Renal cortical epithelial cell (primary cell): ENCODE measurements around the gene RAB3D. TPM values are rescaled to one million over a fixed set of nuclear protein-coding genes. Genes with fewer than 3 reads are reported as not detected.
"Not testable (repeated sequence)": the region's sequence is repeated elsewhere in the genome, so short reads cannot be mapped to it uniquely, and the experiment has no call there.

Experiments used
- DNase-seq: peaks from one replicate; pipeline ENCODE4 v3.0.0-alpha.2; 2011; ENCODE audit warnings: low read depth
- total RNA-seq: library from RNA; depleted of rRNA; stranded (reverse); fragments of >200 nt; gene quantifications from 2 replicates; pipeline ENCODE4 v1.2.3, GENCODE V29; 2014

The RAB3D gene, protein sequence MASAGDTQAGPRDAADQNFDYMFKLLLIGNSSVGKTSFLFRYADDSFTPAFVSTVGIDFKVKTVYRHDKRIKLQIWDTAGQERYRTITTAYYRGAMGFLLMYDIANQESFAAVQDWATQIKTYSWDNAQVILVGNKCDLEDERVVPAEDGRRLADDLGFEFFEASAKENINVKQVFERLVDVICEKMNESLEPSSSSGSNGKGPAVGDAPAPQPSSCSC
- 23.4 and 49.7 TPM in 2 replicates for total RNA-seq

DNA sequence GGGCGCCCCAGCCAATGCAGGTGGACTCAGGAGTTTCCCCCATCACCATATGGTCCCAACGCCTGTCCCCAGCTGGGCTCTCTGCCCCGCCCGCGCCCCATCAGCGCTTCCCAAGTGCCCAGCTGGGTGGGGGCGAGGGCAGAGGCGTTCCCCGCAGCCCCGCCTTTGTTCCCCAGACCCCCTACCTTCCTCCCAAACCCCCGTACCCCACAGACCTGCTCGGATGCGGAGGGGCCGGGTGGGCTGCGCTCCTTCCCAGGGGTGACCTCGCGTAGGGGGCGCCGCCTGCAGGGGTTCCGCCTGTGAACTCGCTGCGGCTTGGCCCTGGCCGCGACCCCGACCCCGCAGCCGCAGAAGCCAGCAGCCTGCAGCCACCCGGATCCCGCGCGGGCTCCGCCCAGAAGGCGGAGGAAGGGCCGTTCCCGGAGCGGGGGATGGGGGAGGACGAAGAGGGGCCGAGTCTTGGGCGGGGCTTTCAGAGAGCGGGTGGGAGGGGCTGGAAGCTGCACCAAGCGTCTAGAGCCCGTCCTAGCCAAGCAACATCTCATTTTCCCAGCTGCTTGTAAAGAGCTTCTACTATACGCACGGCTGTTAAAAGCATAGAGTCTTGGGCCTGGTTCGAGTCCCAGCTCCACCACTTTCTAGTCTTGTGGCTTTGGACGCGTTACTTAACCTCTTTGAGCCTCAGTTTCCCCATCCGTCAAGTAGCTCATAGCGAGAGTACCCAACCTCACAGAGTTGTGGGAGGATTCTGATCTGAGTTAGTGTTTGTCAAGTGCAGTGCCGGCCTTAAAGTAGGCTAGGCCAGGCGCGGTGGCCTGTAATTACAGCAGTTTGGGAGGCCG lies at the start of gene RAB3D:
Gene RAB3D (minus strand): TSS at position 404 of the 845 bp plus-strand sequence. CDS start 2,258 bp downstream, outside the sequence.
- DNase-seq = peak; percentile 80

DNA sequence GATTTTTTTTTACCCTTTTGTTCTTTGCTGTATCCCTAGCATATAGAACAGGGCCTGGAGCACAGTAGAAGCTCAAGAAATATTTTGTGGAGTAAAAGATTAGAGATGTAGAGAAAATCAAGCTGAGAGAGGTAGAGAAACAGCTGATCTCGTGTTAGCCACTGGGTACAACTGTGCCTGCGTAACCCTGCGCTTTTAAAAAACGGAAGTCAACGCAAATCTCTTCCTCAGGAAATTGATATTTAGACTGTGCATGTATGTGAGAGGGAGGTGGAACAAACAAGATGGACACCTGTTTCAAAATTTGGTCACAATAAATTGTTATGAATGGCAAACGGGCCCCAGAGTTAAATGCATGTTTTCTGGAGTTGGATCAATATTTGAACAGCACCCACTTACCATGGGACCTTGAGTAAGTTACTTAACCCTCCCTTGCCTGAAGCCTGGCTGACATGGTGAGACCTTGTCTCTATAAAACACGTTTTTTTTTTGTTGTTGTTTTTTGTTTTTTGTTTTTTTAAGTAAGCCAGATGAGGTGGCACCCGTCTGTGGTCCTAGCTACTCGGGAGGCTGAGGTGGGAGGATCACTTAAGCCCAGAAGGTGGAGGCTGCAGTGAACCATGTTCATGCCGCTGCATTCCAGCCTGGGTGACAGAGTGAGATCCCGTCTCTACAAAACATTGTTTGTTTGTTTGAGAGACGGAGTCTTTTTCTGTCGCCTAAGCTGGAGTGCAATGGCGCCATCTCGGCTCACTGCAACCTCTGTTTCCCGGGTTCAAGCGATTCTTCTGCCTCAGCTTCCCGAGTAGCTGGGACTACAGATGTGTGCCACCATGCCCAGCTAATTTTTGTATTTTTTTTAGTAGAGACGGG lies 47.9 kb upstream of the RAB3D start:
- no peak for DNase-seq

DNA sequence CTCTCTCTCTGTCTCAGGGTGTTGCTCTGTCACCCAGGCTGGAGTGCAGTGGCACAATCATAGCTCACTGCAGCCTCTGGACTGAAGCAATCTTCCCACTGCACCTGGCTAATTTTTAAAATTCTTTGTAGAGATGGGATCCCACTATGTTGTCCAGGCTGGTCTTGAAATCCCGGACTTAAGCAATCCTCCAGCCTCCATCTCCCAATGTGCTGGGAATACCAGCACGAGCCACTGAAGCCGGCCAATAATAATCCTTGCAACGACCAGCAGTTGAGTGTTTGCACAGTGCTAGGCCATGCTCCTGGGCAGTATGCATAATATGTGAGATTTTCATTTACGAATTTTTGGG lies 45.3 kb upstream of the RAB3D start:
- no peak for DNase-seq

DNA sequence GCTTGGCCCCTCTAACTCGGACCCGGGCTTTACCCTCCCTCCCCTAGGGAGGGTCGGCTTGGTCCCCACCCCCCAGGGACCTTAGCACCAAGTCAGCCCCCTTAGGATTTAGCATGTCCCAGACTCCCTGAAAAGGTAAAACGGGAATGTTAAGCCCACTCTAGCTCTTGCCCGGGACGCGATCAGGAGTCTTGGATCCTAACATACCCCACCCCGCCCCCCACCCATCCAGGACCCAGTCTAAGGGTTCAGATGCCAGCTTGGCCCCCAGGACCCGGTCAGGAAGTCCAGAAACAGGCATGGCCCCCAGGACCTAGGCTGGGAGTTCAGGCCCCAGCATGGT lies 44.2 kb upstream of the RAB3D start:
- no peak for DNase-seq

DNA sequence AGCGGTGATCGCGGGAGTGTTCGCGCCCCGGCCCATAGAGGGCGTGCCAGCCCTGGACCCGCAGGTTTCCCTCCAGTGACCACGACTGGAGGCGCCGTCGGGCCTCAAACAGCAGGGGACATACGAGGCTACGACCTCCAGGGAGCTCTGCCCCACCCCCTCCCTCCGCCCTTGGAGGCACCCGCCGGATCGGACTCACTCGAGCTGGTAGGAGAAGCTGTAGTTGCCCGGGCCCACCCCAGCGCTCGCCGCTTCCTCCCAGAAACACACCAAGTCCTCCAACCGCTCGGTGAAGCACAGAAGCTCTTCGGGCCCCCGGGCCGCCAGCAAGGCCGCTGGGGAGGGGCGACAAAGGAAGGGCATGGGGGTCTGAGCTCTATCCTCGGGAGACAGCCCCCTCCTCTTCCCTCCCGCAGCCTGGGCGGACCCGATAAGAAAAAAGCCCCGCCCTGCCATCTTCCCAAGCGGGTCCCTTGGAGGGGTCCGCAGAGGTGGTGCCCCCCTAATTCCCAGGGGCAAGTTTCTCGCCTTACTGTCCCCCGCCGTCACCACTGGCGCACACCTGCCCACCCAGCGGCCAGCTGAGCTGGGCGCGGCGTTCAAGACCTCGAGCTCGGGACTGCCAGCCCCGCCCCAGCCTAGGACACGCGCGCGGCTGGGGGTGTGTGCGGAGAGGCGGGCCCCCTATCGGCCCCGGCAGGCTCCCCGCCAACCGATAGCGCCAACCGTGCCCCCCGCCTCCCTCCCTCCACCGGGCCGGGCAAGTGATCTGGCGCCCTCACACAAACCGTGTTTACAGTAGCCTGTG lies 43.6 kb upstream of the RAB3D start:
- DNase-seq = no peak

DNA sequence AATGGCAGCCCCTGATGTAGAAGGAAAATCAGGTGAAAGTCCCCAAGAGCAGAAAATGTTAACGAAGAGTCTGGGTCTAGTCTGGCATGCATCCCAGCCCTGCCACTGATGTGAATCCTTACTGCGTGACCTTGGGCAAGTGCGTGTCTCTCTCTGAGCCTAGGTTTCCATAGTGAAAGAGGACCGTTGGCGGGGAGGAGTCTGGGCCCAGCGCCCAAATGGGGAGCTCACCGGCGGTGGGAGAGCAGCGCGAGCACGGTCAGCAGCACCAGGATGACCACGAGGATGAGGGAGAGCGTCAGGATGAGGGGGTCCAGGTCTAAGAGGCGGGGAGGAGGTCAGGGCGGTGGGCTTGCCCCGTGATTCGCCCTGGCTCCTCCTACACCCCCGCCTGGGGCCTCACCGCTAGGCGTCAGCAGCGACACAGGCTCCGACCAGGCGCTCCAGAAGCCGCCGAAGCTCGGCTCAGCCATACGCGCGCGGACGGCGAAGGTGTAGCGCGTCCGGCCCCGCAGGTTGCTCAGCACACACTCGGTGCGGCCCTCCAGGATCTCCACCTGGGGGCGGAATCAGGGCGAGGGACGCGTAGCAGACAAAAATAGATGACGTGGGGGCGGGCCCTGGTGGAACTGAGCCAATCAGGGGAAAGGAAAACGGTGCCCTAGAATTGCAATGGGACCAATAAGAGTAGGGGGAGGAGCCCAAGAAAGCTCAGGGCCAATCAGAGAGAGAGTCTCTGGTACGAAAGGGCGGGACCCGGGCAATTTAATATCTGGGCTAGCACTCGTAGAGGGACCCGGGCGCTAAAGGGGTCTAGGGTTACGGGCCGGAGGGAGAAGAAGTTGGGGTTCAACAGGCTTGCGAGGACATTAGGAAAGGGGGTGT lies 41.4 kb upstream of the RAB3D start:
- DNase-seq = peak; percentile 91

DNA sequence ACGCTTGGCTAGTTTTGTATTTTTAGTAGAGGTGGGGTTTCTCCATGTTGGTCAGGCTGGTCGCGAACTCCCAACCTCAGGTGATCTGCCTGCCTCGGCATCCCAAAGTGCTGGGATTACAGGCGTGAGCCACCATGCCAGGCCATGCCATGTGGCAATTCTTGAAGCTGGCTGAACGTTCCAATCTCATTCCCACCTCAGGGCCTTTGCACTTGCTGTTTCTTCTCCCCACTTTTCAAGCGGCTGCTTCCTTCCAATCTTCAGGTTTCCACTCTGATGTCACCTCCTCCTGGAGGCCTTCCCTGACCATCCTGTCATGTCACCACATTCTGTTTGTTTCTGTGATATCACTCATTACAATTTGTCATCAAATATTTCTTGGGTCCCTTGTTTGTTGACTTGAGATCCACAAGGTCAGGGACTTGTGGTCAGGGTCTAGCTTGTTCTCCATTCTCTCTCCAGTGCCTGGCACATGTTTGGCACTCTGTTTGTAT lies 40.4 kb upstream of the RAB3D start:
- no peak for DNase-seq

DNA sequence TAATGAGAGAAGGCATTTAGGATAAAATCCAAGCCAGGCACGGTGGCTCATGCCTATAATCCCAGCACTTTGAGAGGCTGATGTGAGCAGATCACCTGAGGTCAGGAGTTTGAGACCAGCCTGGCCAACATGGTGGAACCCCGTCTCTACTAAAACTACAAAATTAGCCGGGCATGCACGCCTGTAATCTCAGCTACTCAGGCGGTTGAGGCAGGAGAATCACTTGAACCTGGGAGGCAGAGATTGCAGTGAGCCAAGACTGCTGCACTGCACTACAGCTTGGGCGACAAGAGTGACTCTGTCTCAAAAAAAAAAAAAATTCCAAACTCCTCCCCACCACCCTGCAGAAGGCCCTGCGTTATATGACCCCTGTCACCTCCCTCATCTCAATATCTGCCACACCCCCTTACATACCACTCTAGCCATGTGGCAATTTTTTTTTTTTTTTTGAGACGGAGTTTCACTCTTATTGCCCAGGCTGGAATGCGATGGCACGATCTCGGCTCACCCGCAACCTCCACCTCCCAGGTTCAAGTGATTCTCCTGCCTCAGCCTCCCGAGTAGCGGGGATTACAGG lies 39.9 kb upstream of the RAB3D start:
- DNase-seq = not testable (repeated sequence)

DNA sequence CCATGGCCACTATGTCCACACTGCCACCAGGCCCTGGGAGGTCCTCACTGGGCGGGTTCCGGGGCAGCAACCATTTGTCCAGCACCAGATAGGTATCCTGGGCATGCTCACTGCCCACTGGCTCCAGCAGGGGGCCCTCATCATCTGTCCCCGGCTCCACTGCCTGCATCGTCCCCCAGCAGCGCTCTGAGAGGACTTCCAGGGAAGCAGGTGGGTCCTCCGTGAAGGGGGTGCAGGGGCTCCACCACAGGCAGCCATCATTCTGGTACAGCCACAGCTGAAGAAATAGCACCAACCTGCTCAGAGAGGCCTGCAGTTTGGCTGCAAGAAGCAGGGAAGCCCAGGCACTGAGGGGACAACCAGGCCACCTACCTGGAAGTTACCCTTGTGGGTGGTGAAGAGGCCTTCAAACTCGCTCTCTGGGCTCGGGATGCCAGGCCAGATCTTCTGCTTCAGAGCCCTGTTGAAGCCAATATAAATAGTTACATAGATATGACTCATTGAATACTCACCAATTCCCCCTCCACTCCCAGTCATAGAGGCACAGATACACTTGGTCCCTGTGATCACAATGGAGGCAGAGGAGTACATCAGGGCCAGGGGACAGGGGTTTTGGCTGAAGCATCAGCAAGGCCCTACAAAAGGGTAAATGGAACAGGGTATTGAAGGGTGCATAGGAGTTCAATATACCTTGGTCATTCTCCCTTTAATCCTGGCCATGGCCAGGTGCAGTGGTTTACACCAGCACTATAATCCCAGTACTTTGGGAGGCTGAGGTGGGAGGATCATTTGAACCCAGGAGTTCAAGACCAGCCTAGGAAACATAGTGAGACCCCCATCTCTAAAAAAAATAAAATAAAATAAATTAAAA lies 39.1 kb upstream of the RAB3D start:
- peak; percentile 78 for DNase-seq

DNA sequence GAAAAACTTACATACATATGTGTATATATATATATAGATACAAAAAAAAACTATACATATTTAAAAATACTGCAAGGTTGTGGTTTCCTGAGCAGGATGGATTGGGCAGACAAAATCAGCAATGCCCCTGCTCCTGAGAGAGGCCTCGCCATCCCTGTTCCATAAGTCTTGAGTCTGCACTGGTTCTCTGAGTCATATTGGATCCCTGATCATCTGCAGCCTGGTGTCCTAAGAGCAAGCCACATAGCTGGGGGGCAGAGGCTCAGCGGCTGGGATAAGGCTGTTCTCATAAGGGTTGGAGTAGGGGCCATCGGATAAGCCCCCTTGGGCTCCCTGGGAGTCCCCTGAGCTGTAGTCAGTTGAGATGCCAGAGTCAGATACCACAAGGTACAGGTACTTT lies 38.3 kb upstream of the RAB3D start:
- no peak for DNase-seq

DNA sequence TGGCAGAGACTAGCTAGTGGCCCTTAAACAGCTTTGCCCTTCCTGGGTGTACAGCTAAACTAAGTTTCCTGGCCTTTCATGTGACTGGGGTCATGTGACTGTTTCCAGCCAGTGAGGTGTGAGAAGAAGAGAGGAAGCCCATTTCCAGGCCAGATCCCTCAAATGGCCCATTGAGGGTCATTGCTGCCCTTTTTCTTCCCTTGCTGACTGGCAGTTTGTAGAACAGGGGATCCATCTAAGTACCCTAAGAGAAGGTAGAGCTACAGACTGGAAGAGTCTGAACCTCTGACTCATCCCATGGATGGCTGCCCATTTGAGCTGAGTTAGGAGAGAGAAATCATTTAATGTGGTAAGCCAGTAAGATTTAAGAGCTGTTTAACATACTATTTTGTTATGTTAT lies 37.8 kb upstream of the RAB3D start:
- DNase-seq = peak; percentile 88

DNA sequence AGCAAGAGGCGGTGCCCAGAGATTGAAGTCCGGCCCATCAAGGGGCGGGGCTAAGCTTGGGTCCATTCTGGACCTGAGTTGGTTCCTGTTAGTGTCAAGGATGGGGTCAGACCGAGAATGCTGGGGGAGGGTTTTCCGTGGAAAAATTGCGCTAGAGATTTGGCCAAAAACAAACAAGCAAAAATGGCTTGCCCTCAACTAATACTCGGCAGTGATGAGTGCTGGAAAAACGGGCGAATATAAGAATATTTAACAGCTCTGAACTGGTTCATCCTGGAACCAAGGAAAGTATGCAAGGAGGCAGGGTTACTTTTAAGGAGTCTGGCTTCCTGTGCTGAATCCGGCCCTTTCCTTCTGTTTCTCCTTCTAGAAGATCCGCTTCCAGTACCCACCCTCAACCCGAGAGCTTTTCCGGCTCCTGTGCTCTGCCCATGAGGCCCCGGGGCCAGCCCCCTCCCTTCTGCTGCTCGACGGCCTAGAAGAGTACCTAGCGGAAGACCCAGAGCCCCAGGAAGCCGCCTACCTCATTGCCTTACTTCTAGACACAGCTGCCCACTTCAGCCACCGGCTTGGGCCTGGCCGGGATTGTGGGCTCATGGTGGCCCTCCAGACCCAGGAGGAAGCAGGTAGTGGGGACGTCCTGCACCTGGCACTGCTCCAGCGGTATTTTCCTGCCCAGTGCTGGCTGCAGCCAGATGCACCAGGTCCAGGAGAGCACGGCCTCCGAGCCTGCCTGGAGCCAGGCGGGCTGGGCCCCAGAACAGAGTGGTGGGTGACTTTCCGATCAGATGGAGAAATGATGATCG lies 35.9 kb upstream of the RAB3D start:
- no peak for DNase-seq

DNA sequence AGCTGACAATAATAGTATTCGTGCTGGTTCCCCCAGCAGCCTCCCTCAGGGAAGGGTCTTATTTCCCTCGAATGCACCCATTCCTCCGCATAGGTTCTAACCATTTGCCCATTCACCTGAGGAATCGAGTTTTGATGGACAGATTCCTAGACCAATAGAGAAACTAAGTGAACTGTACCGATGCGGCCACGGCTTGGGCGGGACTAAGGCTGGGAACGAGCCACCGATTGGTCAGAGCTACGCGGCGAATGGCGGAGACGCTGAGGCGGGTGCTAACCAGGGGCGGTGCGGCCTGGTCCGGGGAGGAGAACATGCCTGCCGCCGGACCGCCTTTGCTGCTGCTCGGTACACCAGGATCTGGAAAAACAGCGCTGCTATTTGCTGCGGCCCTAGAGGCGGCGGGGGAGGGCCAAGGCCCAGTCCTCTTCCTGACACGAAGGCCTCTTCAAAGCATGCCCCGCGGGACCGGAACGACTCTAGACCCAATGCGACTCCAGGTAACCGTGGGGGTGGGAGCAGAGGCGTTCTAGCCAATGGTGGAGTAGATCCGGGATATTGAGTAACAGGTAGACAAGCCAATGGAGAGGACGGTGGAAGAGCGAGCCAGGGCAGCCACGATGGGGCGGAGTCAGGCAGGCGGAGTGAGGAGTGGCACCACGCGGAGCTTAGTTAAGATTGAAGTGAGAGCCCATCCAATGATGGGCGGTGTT lies 35.1 kb upstream of the RAB3D start, which contains the start of gene SWSAP1:
Gene SWSAP1 (plus strand): TSS at position 234 of the 710 bp plus-strand sequence. CDS start 15 bp downstream, at position 249.
- DNase-seq = peak; percentile 99

DNA sequence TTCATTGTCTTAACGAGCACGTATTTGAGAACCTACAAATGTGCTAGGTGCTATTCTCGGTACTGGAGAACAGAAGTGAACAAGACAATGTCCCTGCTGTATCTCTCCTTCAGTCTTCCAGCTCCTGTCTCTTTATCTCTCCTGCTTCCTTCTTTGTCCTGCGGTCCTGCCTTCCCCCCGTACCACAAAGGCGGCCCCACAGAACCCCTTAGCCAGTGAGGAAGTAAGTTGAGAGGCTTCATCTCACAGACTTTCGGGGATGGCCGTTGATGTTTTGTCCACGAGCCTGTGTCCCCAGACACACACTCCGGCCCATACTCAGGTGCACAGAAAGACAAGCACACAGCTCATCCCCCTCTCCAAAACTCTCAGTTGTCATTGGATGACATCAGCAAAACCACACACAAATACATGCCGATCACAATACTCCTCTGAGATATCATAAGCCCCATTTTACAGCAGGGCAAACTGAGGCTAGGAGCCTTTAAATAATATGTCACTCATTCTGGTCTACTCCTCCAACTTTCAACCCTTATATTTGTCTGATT lies 34.5 kb upstream of the RAB3D start:
- DNase-seq = no peak

DNA sequence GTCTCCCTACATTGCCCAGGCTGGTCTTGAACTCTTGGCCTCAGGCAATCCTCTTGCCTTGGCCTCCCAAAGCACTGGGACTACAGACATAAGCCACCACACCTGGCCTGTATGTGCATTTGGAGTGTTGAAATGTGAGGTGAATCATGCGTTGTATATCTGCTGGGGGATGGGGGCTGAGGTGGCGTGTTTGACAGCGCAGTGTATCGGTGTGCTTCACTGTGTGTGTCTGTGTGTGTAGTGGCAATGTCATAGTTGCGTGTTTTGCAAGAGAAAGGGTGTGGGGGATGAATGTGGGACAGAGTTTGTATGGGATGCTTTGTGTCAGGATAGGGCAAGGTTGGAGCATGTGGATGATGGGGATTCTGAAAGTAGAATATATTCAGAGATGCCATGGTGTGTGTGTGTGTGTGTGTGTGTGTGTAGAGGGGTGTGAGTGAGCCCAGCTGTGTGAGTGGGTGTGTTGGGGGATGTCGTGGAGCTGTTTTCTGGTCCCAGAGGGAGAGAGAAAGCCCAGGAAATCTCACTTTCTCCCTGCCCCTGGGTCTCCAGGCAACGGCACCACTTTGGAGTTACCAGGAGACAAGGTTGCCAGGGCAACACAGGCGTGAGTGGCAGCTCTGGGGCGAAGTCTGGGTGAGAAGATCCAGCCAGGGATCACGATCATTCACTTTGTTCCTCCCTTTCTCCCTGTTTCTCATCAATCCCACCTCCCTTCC lies 33.9 kb upstream of the RAB3D start:
- no peak for DNase-seq

DNA sequence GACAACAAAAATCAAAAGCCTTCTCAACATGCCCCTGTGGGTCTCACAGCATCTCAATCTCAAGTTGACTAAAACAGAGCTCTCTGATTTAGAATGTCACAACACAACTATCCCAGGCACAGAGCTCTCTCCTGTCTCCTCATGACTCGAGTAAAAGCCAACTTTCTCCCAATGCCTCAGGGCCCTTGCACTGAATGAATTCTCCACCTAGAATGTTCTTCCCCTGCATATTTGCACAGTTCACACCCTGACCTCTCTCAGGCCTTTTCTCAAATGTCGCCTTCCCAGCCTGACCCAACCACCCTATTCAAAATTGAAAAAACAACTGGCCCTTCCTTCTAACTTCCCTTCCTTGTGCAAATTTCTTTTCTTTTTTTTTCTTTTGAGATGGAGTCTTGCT lies 31.3 kb upstream of the RAB3D start:
- no peak for DNase-seq
